ENCODE results near the gene ELOVL1. TPM values are rescaled to one million over a fixed set of nuclear protein-coding genes. Genes with fewer than 3 reads are reported as not detected.
"Not testable (repeated sequence)": the region's sequence is repeated elsewhere in the genome, so short reads cannot be mapped to it uniquely, and the experiment has no call there.

Gene ELOVL1
- polyA plus RNA-seq, 1 donor, result 84.1 TPM

GRCh38 chr1:43383449-43383848, 15.6 kb upstream of the ELOVL1 start:
- no peak for DNase-seq

DNA sequence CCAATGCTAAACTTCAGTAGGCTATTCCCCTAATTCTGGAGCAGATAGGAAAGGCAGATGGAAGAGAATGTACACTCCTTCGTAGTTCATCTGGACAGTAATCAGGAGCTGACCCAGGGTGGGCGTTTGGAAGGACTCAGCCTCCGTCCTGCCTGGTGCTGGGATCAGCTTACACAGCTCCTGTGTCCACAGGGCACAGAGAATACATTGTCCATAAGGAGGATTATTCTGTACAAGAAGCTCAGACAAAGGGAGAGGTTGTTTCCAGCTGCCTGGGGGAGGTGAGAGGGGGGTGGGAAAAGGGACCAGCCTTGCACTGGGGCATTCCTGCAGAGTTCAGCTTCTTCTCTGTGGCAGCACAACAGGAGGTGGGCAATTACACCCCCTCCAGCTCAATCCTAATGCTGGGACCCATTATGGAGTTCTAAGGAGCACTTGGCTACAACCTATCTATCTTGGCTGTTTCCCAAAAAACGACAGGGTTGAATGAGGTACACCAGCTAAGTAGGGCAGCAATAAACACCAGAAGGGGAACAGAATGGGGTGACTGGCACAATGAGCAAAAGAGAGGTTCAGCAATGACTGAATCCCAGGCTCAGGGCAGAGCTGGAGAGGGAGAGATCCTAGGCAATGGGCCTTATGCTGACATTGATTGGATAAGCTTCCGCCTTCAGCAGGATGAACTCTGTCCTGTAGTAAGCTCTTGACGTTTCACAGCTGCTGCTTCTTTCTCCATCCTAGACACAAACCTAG, 14.4 kb upstream of the ELOVL1 start:
- no peak for DNase-seq

- no peak for DNase-seq
These were observed 13.8 kb upstream of the ELOVL1 start for GRCh38 chr1:43381612-43382011.

GRCh38 chr1:43379476-43379875, 11.7 kb upstream of the ELOVL1 start:
- DNase-seq, result no peak

GRCh38 chr1:43377831-43378230, 10.0 kb upstream of the ELOVL1 start:
- DNase-seq, result no peak

DNA sequence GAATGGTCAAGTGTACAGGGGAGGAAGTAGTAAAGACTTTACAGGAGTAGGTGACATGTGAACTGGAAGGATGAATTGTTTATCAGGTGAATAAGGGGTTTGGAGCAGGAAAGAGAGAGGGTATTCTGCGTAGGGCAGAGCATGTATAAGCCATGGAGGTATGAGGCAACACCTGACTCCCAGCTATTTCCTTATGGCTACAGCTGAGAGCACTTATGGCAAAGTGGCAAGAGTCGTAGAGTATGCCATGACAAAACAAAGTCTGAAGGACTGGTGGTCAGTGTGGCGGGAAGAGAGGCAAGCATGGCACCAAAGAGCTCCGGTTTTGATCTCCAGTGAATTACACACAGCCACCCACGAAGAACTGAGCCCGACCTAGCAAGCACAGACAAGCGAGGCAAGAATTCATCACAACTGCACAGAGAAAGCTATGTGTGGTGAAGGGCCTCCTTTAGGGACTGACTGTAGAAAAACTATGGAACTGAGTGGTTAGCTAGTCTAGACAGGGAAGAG, 9.0 kb upstream of the ELOVL1 start:
- DNase-seq, result no peak

DNA sequence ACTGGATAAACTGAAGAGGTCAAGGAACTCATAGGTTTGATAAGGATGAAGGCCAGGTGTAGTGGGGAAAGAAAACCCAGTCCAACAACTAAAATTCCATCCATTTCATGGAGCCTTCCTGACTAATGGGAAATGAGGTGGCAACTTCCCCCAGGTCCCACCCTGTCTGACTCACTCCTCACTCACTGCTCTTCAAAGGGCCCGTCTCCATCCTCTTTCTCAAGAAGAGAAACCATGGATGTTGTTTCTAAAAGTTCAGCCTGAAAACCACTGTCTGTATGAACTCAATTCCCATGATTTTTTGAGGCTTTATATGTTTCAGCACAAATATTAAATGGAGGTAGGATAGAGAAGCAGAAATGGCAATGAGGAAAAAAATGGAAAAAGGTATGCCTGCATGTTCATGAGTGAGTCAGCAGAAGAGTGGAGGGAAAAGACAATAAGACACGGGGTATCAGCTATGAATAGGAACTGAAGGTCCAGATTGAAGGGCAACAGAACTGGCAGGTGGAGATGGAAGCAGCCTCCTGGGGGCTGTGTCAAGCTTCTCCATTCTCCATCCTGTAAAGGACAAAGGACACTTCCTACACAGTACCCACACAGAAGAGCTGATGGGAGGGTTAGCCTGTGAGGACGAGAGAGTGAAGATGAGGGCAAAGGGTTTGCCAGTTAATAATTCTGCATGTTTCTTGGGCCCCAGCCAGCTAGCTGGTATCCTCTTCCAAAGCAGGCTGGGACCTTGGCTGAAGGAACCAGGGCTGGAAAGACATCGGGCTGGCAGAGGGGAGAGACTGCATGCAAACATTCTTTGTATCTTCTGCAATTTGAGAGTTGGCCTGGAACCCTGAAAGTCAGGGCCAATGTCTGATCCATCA, 5.5 kb upstream of the ELOVL1 start:
- no peak for DNase-seq

DNA sequence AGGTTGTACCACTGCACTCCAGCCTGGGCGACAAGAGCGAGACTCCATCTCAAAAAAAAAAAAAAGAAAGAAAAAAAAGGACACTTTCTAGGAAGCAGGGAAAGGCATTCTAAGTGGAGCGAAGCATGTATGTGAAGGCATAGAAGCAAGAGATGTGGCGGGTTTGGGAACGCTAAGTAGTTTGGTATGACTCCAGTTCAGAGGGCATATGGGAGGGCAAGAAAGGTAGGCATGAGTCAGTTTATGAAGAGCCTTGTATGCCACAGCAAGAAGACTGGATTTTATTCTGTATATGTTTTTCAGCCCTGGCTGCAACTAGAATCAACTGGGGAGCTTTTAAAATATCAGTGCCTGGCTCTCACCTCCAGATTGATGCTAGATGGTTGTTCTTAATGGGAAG, 4.4 kb upstream of the ELOVL1 start:
- DNase-seq, result no peak

GRCh38 chr1:43370564-43370963, 2.8 kb upstream of the ELOVL1 start:
- no peak for DNase-seq

DNA sequence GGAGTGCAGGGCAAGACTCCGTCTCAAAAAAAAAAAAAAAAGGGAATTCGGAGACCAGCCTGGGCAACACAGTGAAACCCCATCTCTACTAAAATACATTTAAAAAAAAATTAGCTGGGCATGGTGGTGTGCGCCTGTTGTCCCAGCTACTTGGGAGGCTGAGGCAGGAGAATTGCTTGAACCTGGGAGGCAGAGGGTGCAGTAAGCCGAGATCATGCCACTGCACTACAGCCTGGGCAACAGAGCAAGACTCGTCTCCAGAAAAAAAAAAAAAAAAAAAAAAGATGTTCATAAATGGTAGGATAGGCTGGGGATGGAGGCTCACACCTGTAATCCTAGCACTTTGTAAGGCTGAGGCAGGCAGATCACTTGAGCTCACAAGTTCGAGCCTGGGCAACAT, 2.0 kb upstream of the ELOVL1 start:
- not testable (repeated sequence) for DNase-seq

- DNase-seq, result no peak
These were observed 822 bp upstream of the ELOVL1 start for GRCh38 chr1:43368646-43369020.

GRCh38 chr1:43367026-43367903, 546 bp downstream of the ELOVL1 start:
- DNase-seq, result no peak

GRCh38 chr1:43366601-43367025, 1.2 kb downstream of the ELOVL1 start:
- DNase-seq, result no peak

DNA sequence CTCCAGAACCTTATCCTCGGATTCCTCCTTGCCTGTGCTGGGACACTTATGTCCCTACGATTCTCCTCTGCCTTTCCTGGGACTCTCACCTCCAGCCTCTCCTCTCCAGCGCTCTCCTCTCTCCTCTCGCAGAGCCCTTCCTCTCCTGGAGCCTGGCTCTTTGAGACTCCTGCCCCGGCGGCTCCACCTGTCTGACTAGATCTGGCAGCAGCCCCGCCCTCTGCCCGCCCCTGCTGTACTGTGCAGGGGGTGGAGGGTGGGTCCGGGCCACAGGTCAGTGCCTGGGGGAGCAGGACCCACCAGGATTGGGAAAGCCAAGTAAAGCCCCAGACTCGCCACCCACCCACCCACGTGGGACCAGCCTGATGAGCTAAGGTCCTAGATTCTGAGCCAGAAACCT, 1.6 kb downstream of the ELOVL1 start:
- no peak for DNase-seq

DNA sequence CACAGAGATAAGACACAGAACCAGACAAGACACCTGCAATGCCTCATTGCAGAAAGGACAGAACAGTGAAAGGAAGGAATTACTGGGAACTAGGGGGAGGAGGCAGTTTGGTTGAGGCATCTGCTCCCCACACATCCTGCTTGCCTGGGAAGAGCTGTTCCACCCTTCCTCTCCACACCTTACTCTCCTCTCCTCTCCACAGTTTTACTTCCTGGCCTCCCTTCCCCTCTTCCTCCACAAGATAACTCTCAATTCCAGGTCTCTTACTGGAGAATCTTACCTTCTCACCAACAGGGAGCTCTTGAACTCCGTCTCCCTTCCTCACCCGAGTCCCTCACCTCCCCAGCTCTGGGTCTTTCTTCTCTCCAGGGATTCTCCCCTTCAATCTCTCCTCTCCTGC, 2.1 kb downstream of the ELOVL1 start:
- no peak for DNase-seq

DNA sequence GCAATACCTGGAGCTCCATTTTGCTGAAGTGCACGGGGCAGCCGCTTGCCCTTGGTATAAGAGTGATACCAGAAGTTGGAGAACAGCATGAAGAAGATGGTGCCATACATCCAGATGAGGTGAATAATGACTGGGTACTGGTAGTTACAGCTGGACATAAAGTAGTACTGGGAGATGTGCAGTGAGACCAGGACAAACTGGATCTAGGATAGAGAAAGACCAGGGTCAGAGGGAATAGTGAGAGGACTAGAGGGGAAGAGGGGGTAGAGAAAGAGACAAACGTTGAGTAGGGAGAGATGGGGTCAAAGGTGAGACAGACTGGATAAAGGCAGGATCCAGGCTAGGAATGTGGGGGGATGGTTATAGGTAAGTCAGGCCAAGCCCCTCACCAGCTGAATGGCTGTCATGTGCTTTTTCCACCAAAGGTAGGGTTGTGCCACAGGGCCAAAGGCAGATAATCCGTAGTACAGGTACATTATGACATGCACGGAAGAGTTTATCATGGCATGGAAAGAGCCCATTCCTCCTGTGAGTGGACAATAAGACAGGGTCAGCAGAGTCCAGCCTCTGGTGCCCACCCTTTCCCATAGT, 3.8 kb downstream of the ELOVL1 start:
- DNase-seq, result no peak

DNA sequence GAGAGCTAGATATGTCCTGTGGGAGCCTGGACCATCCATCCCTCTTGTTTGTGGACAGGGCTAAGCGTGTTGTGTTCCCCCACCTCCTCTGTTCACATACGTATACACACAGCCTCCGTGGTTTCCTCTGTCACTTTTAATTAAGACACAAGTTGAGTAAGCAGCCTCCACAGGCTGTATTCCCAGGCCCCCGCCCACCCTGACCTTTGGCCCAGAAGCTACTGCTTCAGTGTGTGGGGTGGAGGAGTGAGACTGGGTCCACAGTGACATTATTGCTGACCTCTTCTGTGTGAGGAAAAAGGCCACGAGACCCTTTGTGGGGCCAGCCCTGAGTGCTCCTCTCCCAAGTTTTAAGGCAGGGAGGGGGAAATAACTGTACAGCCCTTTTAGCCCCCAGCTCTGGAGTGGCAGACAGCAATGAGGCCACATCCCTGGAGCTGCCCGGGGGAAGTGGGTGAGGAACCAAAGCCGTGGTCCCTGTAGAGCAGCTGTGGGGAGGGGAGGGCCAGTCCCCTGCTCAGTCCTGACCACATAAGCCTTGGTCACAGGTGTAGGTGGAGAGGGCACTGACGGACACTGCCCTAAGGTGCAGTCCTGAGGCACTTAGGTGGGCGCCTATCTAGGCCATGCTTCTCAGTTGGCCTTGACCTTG, 4.4 kb downstream of the ELOVL1 start:
- DNase-seq, result no peak

GRCh38 chr1:43360616-43361015, 7.2 kb downstream of the ELOVL1 start:
- no peak for DNase-seq

- no peak for DNase-seq
These were observed 8.1 kb downstream of the ELOVL1 start for GRCh38 chr1:43359696-43360095.

GRCh38 chr1:43358746-43359693, 8.8 kb downstream of the ELOVL1 start, which contains the start of gene CDC20:
Gene CDC20, plus strand, starts transcription at chr1:43358981. Its CDS starts 235 bp downstream, at chr1:43359216.
- DNase-seq, result peak; percentile 98

Measured in left kidney (tissue), 2 donors.